ENCODE results near the gene CAMKK2.
"Not testable (repeated sequence)": the region's sequence is repeated elsewhere in the genome, so short reads cannot be mapped to it uniquely, and the experiment has no call there.

DNA sequence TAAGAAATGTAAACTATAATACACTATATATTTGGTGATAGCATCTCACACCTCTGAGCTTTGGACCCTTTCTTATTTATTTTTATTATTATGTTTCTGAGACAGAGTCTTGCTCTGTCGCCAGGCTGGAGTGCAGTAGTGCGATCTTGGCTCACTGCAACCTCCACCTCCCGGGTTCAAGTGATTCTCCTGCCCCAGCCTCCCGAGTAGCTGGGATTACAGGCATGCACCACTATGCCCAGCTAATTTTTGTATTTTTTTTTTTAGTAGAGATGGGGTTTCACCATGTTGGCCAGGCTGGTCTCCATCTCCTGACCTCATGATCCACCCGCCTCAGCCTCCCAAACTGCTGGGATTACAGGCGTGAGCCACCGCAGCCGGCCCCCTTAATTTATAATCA, 10.9 kb upstream of the CAMKK2 start:
- TF ChIP-seq TARDBP, FOXA1 (IDR thresholded peaks at IDR 0.05): not testable (repeated sequence)

All from HEK293T (cell line).